GM19372 (cell line): Measurements from ENCODE around the gene CROCC.

Source experiments
- ATAC-seq: cut with Tn5 transposase; IDR thresholded peaks from one replicate; pipeline ENCODE4 v1.9.1; 2021; ENCODE audit warnings: mild to moderate bottlenecking, low read depth, moderate library complexity; ENCODE audit not compliant: unreplicated experiment

Gene CROCC

DNA sequence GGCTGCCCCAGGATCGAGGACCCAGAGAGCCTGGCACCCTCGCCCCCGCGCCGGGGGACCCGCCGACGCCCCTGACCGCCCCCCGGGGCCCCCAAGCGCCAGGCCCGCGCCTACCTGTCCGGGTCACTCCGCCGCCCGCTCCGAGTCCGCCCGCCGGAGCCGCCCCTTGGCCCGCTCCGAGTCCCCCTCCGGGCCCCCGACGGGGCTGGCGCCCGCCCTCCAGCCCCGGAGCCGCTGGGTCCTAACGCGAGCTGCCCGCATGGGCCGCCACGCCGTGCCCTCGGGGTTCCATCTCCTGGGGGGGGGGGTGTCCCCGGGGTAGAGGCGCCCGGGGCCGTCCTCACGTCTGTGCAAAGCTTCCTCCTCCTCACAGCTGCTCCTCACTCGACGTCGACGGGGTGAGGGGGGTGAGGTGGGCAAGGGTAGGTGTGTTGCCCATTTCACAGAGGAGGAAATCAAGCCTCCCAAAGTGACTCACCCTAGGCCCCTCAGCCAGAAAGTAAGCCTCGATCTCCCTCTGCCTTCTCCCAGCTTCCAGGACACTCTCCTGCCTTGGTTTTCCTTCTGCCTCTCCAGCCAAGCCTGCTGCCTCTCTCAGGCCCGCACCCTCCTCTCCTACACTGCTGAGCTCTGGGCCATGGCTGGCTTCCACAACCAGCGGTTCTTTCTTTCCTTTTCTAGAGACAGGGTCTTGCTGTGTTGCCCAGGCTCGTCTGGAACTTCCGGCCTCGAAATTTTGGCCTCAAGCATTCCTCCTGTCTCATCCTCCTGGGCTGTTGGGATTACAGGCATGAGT, 58.9 kb downstream of the CROCC start, which contains the start of gene MFAP2:
Gene MFAP2 (minus strand): TSS at position 148 of the 796 bp plus-strand sequence. CDS start 2,347 bp downstream, outside the sequence.
- no peak for ATAC-seq

GRCh38 chr1:16981269-16981849, 59.6 kb downstream of the CROCC start:
- ATAC-seq = no peak

DNA sequence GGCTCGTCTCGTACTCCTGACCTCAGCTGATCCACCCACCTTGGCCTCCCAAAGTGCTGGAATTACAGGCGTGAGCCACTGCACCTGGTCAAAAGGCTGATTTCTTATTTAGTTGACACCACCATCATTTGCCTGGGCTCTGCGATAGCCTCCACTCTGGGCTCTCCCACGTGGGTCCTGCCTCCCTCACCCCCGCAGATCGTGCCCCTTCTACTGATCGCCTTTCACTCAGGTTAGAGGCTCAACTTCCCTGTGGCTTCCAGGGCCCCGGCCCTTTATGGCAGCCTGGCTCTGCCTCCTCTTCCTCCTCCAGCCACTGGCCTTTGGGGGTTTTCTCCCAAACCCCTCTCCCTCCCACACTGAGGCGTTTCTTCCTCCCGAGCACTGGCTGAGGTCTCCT, 61.2 kb downstream of the CROCC start:
- no peak for ATAC-seq

- ATAC-seq = no peak
Observed at GRCh38 chr1:16983649-16984048, 61.9 kb downstream of the CROCC start.

GRCh38 chr1:16984717-16985116, 63.0 kb downstream of the CROCC start:
- no peak for ATAC-seq

DNA sequence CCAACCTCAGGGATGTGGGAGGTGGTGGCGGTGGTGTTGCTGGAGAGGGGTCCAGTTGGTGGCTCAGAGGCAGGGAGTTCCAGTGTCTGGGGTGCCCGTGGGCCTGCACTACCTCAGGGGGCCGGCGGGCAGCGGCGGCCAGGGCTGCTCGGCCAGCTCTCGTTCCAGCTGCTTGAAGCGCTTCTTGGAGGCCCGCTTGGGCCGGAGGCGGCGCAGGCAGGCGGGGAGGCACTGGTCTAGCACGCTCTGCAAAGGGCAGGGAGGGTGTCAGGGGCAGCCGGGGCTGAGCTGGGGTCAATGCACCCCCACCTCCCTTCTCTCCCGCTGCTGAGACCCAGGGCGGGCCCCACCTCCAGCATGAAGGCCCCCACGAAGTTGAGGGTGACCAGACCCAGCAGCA, 64.4 kb downstream of the CROCC start:
- ATAC-seq = no peak

DNA sequence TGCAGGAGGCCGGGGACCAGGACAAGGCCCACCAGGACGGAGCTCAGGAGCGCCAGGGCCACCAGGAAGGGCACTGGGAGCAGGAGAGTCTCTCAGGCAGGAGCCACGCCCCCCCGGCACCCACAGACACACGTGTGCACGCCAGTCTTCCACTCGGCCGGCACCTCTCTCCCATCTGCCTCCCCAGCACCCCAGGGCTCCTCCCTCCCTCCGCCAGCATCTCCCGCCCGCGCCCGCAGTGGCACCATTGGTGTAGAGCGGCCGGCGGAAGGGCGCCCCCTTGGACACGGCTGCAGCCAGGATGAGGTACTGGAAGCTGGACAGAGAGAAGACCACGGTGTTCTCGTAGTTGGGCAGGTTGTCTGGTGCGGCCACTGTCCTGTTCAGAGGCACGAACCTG, 64.8 kb downstream of the CROCC start:
- ATAC-seq = no peak

DNA sequence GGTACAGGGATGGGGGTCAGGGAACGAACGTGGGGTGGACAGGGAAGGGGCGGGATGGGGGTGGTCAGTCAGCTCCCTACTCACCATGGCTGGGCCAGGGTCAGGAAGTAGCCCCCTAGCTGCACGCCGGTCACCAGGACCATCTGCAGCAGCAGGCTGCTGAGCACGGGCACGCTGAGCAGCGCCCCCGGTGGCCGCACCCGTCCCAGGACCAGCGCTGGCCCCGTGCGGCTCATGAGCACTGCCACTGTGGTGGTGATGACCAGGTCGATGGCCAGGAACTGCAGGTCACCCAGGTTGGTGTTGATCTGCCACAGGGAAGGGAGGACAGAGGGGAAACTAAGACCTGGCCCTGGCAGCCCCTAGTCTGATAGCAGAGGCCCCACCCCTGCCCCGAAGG, 65.2 kb downstream of the CROCC start:
- no peak for ATAC-seq

DNA sequence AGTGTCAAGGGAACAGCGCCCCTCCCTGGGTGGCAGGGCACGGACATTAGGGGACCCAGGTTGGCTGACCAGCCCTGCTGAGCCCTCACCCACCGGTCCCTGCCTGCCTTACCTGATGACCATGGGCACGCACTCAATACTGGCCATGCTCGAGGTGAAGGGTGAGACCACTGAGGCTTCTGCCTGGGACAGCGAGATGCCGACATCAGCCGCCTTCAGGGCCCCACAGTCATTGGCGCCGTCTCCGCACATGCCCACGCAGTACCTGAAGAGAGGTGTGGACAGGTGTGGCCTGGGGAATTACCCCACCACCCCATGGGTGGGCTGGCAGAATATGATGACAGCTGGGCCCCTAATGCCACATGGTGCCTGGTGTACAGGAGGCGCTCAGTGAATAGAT, 66.5 kb downstream of the CROCC start:
- ATAC-seq = no peak

GRCh38 chr1:16989676-16990391, 68.1 kb downstream of the CROCC start:
- no peak for ATAC-seq

DNA sequence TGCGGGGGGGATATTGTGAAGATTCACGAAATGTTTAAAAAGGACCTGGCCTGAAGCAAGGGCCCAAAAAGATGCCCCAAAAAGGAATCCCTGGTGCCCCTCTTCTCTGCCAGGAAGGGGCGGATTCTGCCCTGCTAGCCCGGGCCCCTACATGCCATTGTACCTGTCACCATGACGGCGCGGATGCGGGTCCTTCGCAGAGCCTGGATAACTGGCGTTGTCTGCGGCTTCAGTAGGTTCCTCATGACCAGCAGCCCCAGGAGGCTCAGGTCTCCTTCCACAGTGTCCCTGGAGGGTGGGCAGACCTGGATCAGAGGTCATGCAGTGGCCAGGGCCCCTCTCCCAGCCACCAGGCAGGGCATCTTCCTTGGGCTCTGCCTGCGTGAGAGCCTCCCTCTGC, 69.8 kb downstream of the CROCC start:
- no peak for ATAC-seq

DNA sequence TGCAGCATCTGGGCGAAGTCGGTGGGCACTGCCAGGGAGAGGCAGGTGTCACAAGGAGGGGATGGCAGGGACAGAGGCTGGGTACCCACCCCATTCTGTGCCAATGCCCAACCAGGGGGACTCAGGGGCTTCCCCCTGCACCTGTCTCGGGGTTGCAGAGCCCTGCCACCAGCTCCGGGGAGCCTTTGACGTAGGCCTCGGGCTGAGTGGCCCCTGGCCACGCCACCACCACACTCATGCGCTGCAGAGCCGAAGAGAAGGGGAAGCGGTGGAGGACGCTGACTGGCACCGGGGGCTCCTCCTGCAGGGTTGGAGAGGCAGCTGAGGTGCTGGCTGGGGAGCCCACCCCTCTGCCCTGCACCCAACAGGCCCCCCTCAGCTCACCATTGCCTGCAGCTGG, 70.4 kb downstream of the CROCC start:
- no peak for ATAC-seq

- no peak for ATAC-seq
Observed at GRCh38 chr1:16992675-16993074, 70.9 kb downstream of the CROCC start.

DNA sequence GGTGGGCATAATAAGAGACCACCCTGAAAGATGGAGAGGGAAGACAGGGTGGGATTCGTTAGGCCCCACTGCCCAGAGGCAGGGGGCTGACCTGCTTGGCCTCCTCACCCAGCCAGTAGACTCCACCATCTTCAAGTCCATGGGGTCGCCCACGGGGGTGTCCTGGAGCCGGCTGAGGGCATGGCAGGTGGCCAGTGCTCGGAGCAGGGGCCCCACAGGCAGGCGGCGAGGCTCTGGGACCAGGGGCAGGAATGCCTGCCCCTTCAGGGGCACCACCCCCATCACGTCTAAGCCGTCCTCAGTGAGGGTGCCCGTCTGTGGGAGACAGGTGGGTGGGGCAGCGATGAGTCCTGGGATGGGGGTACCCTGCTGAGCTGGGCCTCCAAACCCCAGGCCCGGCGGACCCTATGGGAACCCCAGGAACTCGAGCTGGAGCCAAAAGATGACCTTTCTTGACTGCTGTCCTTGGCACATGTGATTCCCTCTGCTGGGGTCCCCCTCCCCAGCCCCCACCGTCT, 71.8 kb downstream of the CROCC start:
- no peak for ATAC-seq

- ATAC-seq = no peak
Observed at GRCh38 chr1:16996845-16997244, 75.1 kb downstream of the CROCC start.

DNA sequence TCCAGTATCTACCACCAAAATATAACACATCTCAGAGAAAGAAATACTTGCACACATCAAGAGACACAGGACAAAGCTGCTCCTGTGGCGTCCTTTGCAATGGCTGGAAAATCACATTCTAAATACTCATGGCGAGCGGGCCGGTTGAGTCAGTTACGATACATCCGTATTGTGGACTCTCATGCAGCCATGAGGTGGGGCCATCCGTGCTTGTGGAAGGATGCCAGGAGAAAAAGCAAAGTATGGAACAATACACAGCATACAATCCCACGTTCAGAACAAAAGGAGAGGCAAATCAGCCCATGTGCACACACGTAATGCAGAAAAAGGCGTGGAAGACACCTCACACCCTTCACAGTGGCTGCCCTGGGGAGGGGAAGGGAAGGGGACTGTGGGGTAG, 76.9 kb downstream of the CROCC start:
- ATAC-seq = no peak

DNA sequence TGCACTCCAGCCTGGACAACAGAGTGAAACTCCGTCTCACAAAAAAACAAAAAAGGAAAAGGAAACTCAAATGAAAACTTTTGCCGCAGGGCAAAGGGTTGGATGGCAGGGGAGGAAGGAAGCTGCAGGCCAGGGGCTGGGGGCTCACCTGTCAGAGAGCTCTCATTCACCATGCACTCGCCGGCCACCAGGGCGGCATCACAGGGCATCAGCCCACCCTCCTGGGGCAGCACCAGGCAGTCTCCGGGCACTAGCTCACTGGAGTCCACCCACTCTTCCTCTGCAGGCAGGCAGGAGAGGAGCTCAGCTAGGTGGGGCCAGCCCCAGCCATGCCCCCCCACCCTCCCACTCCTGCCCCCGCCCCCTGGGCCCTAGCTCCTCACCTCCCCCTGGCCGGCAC, 78.1 kb downstream of the CROCC start:
- no peak for ATAC-seq

DNA sequence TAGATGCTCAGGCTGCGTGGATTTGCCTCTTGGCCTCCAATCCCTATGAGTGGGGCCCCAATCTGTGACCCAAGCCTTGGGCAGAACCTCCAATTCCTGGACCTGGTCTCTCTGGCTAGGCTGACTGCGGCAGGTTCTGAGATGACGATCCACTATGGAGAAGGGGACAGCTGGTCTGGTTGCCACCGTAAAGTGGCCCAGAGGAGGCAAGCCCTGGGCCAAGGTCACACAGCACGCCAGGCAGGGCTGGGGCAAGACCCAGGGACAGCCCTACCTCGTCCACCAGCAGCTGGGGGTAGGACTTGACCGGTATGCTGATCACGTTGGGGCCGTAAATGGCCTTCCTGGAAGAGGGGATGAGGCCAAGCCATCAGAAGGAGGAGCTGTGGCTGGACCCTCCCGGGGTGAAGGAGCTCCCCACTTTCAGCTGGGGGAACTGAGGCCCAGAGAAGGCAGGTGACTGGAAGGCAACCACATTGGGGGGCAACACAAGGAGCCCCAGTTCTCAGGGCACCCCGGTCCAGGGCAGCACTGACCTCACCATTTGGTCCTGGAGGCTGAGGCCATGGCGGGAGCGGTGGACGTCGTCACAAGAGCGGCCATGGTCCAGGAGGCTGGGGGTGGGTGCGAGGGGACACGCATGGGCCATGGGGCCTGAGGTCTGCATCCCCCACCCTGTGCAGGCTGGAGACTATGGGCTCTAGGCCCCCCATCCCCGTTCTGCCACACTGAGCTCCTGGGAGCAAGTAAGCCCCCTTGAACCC, 80.2 kb downstream of the CROCC start:
- ATAC-seq = no peak

- no peak for ATAC-seq
Observed at GRCh38 chr1:17002524-17002902, 80.8 kb downstream of the CROCC start.

DNA sequence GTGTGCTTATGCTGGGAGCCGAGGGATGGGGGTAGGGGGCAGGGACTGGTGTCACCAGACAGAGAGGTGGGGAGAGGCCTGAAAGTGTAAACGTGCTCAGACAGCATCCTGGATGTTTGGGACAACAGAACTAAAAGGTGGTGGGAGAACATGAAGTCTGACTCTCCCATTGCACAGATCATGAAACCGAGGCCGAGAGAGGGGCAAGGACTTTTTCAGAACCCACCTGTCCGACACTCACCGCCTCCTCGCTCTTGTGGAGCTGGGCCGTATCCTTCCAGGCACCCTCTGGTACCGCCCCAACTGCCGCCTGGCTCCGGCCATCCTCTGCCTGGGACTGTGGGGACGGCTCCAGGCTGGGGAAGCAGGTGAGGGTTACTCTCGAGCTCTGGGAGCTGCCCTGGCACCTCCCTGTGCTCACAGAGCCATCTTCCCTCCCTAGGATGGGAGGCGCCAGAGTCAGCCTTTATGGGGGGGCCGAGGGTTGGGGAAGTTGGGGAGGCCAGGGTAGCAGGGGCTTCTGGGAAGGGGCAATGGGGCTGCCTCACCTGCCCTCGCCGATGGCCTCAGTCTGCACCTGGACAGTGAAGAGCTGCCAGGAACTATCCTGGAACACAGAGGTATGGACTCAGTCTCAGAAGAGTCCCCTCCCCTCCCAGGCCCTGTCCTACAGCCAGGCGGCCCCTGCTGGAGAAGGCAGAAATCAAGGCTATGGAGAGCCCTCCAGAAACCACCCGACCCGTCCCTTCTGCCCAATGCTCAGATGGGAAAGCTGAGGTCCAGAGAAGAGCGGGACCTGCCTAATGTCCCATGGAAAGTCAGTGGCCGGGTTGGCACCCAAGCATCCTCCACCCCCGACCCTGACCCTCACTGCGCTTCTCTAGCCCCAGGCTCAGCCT, 83.0 kb downstream of the CROCC start:
- no peak for ATAC-seq
